Measurements from ENCODE around the gene CACNA1A.

CACNA1A gene

GRCh38 chr19:13355356-13355755 is 150.9 kb downstream of the CACNA1A start:
- Histone ChIP-seq H3K56ac (ENCODE audit: low read length) (no peak overlapping the region), H3K4ac (ENCODE audit: low read depth, low read length) (no peak overlapping the region), H4K5ac (ENCODE audit: low read length) (no peak overlapping the region), H2AK5ac (ENCODE audit: low read length) (no peak overlapping the region), H3K23ac (ENCODE audit: low read length) (no peak overlapping the region), H2BK5ac (ENCODE audit: low read length) (no peak overlapping the region), H2BK120ac (ENCODE audit: low read depth, low read length) (no peak overlapping the region), H3K79me2 (ENCODE audit: control insufficient read depth, insufficient read depth, low read length) (no peaks in the 10 kb centered on the region), H3K4me2 (ENCODE audit: low read length) (no peak overlapping the region), H3K4me1 (ENCODE audit: control insufficient read depth, low read depth, low read length) (no peaks in the 10 kb centered on the region), H3K36me3 (ENCODE audit: control insufficient read depth, insufficient read depth, low read length) (no peaks in the 10 kb centered on the region), H3K27me3 (ENCODE audit: insufficient read depth, low read length, poor library complexity) (no peaks in the 10 kb centered on the region), H2BK15ac (replicated peaks; ENCODE audit: low read depth) (no peak overlapping the region), H3K79me1 (ENCODE audit: low read length) (no peaks in the 10 kb centered on the region), H3K4me3 (ENCODE audit: low read length) (no peak overlapping the region), H3K9ac (ENCODE audit: low read length) (no peak overlapping the region), H3K18ac (ENCODE audit: low read length) (no peak overlapping the region), H3K27ac (ENCODE audit: low read depth, low read length) (no peak overlapping the region), H4K8ac (ENCODE audit: low read depth, low read length) (no peak overlapping the region)
- DNase-seq = no peak
- WGBS (ENCODE audit: extremely low coverage, insufficient coverage, low lambda C conversion rate) = no CpG with 5 or more reads among the region's 5 CpGs

- Histone ChIP-seq H2BK120ac (ENCODE audit: low read depth, low read length) (no peak overlapping the region), H3K56ac (ENCODE audit: low read length) (no peak overlapping the region), H2BK15ac (replicated peaks; ENCODE audit: low read depth) (no peak overlapping the region), H3K4me2 (ENCODE audit: low read length) (no peak overlapping the region), H3K23ac (ENCODE audit: low read length) (no peak overlapping the region), H3K4ac (ENCODE audit: low read depth, low read length) (no peak overlapping the region), H3K4me3 (ENCODE audit: low read length) (no peak overlapping the region), H3K79me1 (ENCODE audit: low read length) (no peaks in the 10 kb centered on the region), H3K27ac (ENCODE audit: low read depth, low read length) (no peak overlapping the region), H3K36me3 (ENCODE audit: control insufficient read depth, insufficient read depth, low read length) (no peaks in the 10 kb centered on the region), H3K4me1 (ENCODE audit: control insufficient read depth, low read depth, low read length) (no peaks in the 10 kb centered on the region), H3K79me2 (ENCODE audit: control insufficient read depth, insufficient read depth, low read length) (no peaks in the 10 kb centered on the region), H3K9ac (ENCODE audit: low read length) (no peak overlapping the region), H3K27me3 (ENCODE audit: insufficient read depth, low read length, poor library complexity) (no peaks in the 10 kb centered on the region), H2BK5ac (ENCODE audit: low read length) (no peak overlapping the region), H4K8ac (ENCODE audit: low read depth, low read length) (no peak overlapping the region), H4K5ac (ENCODE audit: low read length) (no peak overlapping the region), H2AK5ac (ENCODE audit: low read length) (no peak overlapping the region), H3K18ac (ENCODE audit: low read length) (no peak overlapping the region)
- no CpG with 5 or more reads among the region's 3 CpGs for WGBS (ENCODE audit: extremely low coverage, insufficient coverage, low lambda C conversion rate)
- no peak for DNase-seq
Observed at GRCh38 chr19:13353625-13354024, 152.7 kb downstream of the CACNA1A start.

GRCh38 chr19:13350759-13351158 is 155.5 kb downstream of the CACNA1A start:
- no peak overlapping the region for H3K4me2 ChIP-seq (ENCODE audit: low read length)
- H3K79me2 ChIP-seq (ENCODE audit: control insufficient read depth, insufficient read depth, low read length) = no peaks in the 10 kb centered on the region
- no peak overlapping the region for H2AK5ac ChIP-seq (ENCODE audit: low read length)
- H4K5ac ChIP-seq (ENCODE audit: low read length) = no peak overlapping the region
- WGBS (ENCODE audit: extremely low coverage, insufficient coverage, low lambda C conversion rate) = no CpG with 5 or more reads among the region's 6 CpGs
- H4K8ac ChIP-seq (ENCODE audit: low read depth, low read length) = no peak overlapping the region
- H3K18ac ChIP-seq (ENCODE audit: low read length) = no peak overlapping the region
- H3K56ac ChIP-seq (ENCODE audit: low read length) = no peak overlapping the region
- no peak overlapping the region for H2BK120ac ChIP-seq (ENCODE audit: low read depth, low read length)
- DNase-seq = no peak
- no peak overlapping the region for H3K4ac ChIP-seq (ENCODE audit: low read depth, low read length)
- no peak overlapping the region for H3K4me3 ChIP-seq (ENCODE audit: low read length)
- H3K27ac ChIP-seq (ENCODE audit: low read depth, low read length) = no peak overlapping the region
- no peaks in the 10 kb centered on the region for H3K27me3 ChIP-seq (ENCODE audit: insufficient read depth, low read length, poor library complexity)
- H2BK15ac ChIP-seq (replicated peaks; ENCODE audit: low read depth) = no peak overlapping the region
- no peaks in the 10 kb centered on the region for H3K36me3 ChIP-seq (ENCODE audit: control insufficient read depth, insufficient read depth, low read length)
- H3K4me1 ChIP-seq (ENCODE audit: control insufficient read depth, low read depth, low read length) = no peaks in the 10 kb centered on the region
- H3K79me1 ChIP-seq (ENCODE audit: low read length) = no peaks in the 10 kb centered on the region
- no peak overlapping the region for H3K23ac ChIP-seq (ENCODE audit: low read length)
- no peak overlapping the region for H3K9ac ChIP-seq (ENCODE audit: low read length)
- no peak overlapping the region for H2BK5ac ChIP-seq (ENCODE audit: low read length)

GRCh38 chr19:13350072-13350471 is 156.2 kb downstream of the CACNA1A start:
- Histone ChIP-seq H4K8ac (ENCODE audit: low read depth, low read length) (no peak overlapping the region), H3K9ac (ENCODE audit: low read length) (no peak overlapping the region), H3K4ac (ENCODE audit: low read depth, low read length) (no peak overlapping the region), H3K4me2 (ENCODE audit: low read length) (no peak overlapping the region), H2AK5ac (ENCODE audit: low read length) (no peak overlapping the region), H3K27ac (ENCODE audit: low read depth, low read length) (no peak overlapping the region), H3K4me3 (ENCODE audit: low read length) (no peak overlapping the region), H3K79me1 (ENCODE audit: low read length) (no peaks in the 10 kb centered on the region), H3K18ac (ENCODE audit: low read length) (no peak overlapping the region), H2BK5ac (ENCODE audit: low read length) (no peak overlapping the region), H3K23ac (ENCODE audit: low read length) (no peak overlapping the region), H3K56ac (ENCODE audit: low read length) (no peak overlapping the region), H4K5ac (ENCODE audit: low read length) (no peak overlapping the region), H3K27me3 (ENCODE audit: insufficient read depth, low read length, poor library complexity) (no peaks in the 10 kb centered on the region), H2BK120ac (ENCODE audit: low read depth, low read length) (no peak overlapping the region), H3K79me2 (ENCODE audit: control insufficient read depth, insufficient read depth, low read length) (no peaks in the 10 kb centered on the region), H3K36me3 (ENCODE audit: control insufficient read depth, insufficient read depth, low read length) (no peaks in the 10 kb centered on the region), H2BK15ac (replicated peaks; ENCODE audit: low read depth) (no peak overlapping the region), H3K4me1 (ENCODE audit: control insufficient read depth, low read depth, low read length) (no peaks in the 10 kb centered on the region)
- no peak for DNase-seq
- WGBS (ENCODE audit: extremely low coverage, insufficient coverage, low lambda C conversion rate) = no CpG with 5 or more reads among the region's 4 CpGs

DNA sequence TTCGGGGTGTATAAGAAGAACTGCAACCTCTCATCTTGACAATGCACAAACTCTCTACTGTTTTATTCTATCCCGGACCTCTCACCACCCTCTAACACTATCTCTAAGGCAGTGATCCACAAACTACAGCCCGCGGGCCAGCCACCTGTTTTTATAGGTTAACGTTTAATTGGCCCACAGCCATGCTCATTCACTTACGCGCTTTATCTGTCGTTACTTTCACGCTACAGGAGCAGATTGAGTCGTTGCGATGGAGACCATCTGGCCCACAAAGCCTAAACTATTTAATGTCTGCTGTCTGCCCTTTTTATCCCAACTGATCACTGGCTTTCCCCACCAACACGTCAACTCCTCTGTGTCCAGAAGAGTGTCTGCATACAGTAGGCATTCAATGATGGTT is 158.9 kb downstream of the CACNA1A start:
- no peaks in the 10 kb centered on the region for H3K79me2 ChIP-seq (ENCODE audit: control insufficient read depth, insufficient read depth, low read length)
- H3K36me3 ChIP-seq (ENCODE audit: control insufficient read depth, insufficient read depth, low read length) = no peaks in the 10 kb centered on the region
- WGBS (ENCODE audit: extremely low coverage, insufficient coverage, low lambda C conversion rate) = no CpG with 5 or more reads among the region's 12 CpGs
- no peak overlapping the region for H2BK15ac ChIP-seq (replicated peaks; ENCODE audit: low read depth)
- no peaks in the 10 kb centered on the region for H3K4me1 ChIP-seq (ENCODE audit: control insufficient read depth, low read depth, low read length)
- no peak overlapping the region for H4K5ac ChIP-seq (ENCODE audit: low read length)
- H2BK120ac ChIP-seq (ENCODE audit: low read depth, low read length) = no peak overlapping the region
- H3K56ac ChIP-seq (ENCODE audit: low read length) = no peak overlapping the region
- DNase-seq = no peak
- no peak overlapping the region for H3K23ac ChIP-seq (ENCODE audit: low read length)
- no peak overlapping the region for H3K9ac ChIP-seq (ENCODE audit: low read length)
- no peak overlapping the region for H2BK5ac ChIP-seq (ENCODE audit: low read length)
- no peaks in the 10 kb centered on the region for H3K27me3 ChIP-seq (ENCODE audit: insufficient read depth, low read length, poor library complexity)
- no peak overlapping the region for H3K4me3 ChIP-seq (ENCODE audit: low read length)
- no peak overlapping the region for H3K27ac ChIP-seq (ENCODE audit: low read depth, low read length)
- no peak overlapping the region for H3K4ac ChIP-seq (ENCODE audit: low read depth, low read length)
- H4K8ac ChIP-seq (ENCODE audit: low read depth, low read length) = no peak overlapping the region
- H3K79me1 ChIP-seq (ENCODE audit: low read length) = no peaks in the 10 kb centered on the region
- no peak overlapping the region for H3K4me2 ChIP-seq (ENCODE audit: low read length)
- no peak overlapping the region for H3K18ac ChIP-seq (ENCODE audit: low read length)
- H2AK5ac ChIP-seq (ENCODE audit: low read length) = no peak overlapping the region

DNA sequence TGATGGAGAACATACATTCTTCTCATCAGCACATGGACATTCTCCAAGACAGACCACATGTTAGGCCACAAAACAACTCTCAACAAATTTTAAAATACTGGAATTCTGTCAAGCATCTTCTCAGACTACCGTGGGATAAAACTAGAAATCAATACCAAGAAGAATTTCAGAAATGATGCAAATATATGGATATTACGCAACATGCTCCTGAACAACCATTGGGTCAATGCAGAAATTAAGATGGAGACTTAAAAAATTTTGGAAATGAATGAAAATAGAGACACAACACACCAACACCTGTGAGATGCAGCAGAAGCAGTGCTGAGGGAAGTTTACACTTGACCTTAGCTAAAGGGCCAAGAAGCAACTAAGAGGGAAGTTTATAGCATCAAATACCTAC is 162.8 kb downstream of the CACNA1A start:
- DNase-seq = no peak
- Histone ChIP-seq H2AK5ac (ENCODE audit: low read length) (no peak overlapping the region), H3K27me3 (ENCODE audit: insufficient read depth, low read length, poor library complexity) (no peaks in the 10 kb centered on the region), H3K9ac (ENCODE audit: low read length) (no peak overlapping the region), H3K79me1 (ENCODE audit: low read length) (no peaks in the 10 kb centered on the region), H2BK15ac (replicated peaks; ENCODE audit: low read depth) (no peak overlapping the region), H3K18ac (ENCODE audit: low read length) (no peak overlapping the region), H4K5ac (ENCODE audit: low read length) (no peak overlapping the region), H3K4me2 (ENCODE audit: low read length) (no peak overlapping the region), H3K27ac (ENCODE audit: low read depth, low read length) (no peak overlapping the region), H3K36me3 (ENCODE audit: control insufficient read depth, insufficient read depth, low read length) (no peaks in the 10 kb centered on the region), H3K4me1 (ENCODE audit: control insufficient read depth, low read depth, low read length) (no peaks in the 10 kb centered on the region), H3K23ac (ENCODE audit: low read length) (no peak overlapping the region), H3K56ac (ENCODE audit: low read length) (no peak overlapping the region), H2BK5ac (ENCODE audit: low read length) (no peak overlapping the region), H2BK120ac (ENCODE audit: low read depth, low read length) (no peak overlapping the region), H3K4ac (ENCODE audit: low read depth, low read length) (no peak overlapping the region), H3K79me2 (ENCODE audit: control insufficient read depth, insufficient read depth, low read length) (no peaks in the 10 kb centered on the region), H4K8ac (ENCODE audit: low read depth, low read length) (no peak overlapping the region), H3K4me3 (ENCODE audit: low read length) (no peak overlapping the region)
- no CpG with 5 or more reads among the region's 2 CpGs for WGBS (ENCODE audit: extremely low coverage, insufficient coverage, low lambda C conversion rate)

All from mesendoderm (in vitro differentiated cells).